Activated effector memory CD4-positive, alpha-beta T cell treated with anti-CD3 and anti-CD28 coated beads, Interleukin-2, amount 50 U/mL, for 16 hours (primary cell): Measurements from ENCODE around the gene SURF6.
A peak's percentile ranks its signal among the peaks of the same experiment; 100 is the strongest.
"Not testable (repeated sequence)": the region's sequence is repeated elsewhere in the genome, so short reads cannot be mapped to it uniquely, and the experiment has no call there.

Experiments used
- DNase-seq: peaks from one replicate; pipeline ENCODE4 v3.0.0-alpha.2; 2020

Gene SURF6

DNA sequence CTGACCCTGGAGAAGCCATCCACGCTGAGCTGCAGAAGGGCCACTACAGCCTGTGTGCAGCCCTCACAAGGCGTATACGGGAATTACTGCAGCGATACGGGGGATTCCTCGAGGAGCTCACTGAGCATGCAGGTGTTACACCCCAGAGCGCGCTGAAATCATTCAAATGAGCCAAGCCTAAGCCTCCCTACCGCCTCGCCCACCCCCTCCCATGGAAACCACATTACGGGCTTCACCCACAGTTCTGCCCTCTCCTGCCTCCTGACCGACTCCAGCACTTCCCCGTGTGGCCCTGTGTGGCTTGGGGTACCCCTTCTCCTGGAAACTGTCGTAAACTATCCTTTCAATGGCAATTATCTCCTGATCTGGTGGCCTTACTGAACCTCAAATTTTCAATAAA lies 13.3 kb downstream of the SURF6 start:
- DNase-seq: peak; percentile 34

DNA sequence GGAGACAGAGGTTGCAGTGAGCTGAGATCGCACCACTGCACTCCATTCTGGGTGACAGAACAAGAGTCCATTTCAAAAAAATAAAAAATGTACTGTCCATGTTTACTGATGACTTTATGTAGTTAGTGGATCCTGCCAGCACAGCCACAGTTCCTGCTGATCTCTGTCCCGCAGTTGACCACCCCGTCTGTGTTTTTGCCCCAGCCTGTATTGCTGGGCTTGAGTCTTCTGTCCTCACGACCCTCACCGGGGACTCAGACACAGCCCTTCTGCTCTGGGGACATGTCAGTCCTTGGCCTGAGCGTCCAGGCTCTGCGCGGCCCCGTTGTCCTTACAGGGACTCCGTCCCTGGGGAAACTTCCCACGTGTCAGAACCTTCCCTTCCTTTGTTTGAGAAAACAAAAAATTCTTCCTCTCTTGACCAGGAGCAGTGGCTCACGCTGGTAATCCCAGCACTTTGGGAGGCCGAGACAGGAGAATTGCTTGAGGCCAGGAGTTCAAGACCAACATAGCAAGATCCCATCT lies 14.5 kb downstream of the SURF6 start:
- DNase-seq: peak; percentile 56

DNA sequence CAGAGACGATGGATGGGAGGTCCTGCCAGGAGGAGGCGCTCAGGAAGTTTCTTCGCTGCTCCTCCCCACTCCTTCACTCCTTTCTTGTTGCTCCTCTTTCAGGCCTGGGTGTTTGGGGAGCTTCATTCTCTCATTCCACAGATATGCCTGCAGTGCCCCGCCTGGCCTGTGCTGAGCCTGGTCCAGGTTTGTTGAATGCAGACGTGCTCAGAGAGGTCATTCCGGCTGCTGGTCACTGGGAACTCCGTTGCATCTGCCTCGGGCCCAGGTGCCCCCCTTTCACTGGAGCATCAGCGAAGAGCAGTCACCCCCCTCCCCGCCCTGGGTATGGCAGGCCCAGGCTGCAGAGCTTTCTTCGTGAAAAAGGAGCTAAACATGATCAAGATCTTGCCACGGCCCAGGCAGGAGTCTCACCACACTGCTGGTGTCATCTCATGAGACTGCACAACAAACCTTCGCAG lies 15.5 kb downstream of the SURF6 start:
- DNase-seq: peak; percentile 59

DNA sequence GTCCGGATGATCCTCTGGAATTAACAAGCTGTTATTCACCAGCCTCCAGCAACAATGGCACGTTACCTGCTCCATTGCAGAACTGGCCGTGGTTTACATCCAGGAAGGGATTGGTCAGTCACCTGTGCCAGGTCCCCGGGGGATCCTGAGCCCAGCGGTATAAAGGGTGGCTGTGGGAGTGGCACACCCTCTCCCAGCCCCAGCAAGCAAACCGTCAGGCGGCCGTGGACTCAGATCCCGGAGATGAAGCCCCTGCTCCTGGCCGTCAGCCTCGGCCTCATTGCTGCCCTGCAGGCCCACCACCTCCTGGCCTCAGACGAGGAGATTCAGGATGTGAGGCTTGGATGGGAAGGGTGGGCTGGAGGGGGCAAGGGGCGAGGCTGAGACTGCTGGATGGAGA lies 18.4 kb downstream of the SURF6 start:
- DNase-seq: peak; percentile 58

DNA sequence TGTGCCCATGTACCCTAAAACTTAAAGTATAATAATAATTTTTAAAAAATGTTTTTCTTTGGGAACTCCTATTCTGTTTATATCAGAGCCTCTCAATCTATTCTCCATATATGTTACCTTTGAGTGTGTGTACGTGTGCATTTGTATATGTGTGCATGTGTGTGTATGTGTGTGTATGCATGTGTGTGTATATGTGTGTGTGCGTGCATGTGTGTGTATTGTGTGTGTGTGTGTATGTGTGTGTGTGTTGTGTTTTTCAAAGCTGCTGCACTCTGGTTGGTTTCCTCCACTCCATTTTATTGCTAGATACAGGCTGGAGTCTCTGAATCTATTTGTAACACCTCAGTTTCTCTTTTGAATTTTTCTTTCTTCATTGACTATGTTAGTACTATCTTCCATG lies 20.0 kb downstream of the SURF6 start:
- DNase-seq: no peak

GRCh38 chr9:133309608-133310007 lies 26.4 kb downstream of the SURF6 start:
- no peak for DNase-seq

DNA sequence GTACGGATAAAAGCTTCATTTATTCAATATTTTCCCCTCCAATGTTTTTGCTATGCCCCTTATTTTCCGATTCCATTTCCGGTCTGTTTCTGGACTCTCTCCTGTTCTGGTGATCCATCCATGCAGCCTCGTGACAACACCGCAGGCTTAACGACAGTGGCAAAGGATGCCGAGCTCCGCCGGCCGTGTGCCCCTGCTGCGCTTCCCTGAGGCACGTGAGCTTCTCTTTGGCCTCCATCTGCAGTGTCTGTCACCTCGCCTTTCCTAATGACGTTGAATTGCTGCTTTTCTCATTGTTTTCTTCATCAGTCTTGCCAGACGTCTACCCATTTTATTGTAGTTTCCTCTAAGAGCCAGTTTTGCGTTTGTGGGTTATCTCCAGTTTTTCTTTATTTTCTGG lies 28.7 kb downstream of the SURF6 start:
- DNase-seq: no peak

DNA sequence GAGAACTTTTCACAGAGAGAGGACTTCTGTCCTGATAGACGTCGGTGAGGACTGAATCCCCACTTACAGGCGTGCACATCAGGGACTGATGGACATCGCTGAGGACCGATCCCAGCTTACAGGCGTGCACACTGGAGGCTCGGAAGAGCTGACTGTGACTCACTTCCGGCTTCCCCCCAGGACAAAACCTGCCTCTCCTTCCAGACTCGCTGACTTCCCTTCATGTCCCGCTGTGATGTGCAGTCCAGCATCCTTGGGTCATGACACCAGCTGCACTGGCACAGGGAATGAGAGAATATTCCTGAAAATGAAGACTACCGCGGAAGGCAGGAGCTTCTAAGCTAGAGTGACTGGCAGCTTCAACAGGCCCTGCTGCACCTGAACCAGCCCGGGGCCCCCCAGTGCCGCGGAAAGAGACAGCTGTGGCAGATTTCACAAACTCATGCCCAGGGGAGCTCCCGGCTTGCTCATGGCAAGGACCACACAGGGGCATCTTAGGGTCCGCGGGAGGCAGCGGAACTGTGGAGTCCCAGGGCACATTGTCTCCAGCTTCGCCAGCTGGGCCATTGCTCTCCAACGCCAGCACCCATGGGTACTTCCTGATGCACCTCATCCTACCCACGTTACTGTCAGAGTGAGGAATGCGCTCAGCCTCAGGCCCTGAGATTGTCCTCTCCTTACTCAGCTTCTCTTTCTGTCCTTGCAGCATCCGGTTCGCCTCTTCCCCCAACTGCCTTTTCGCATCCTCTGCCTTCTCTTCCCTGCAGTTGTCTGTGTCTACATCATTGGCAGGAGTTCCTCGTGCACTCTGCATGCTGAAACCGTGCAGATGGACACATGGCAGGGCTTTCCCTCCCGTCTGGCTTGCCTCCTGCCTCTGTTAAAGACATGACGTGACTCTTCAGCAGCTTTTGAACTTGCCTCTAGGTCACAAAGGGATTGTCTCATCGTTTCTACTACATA lies 29.5 kb downstream of the SURF6 start:
- peak; percentile 37 for DNase-seq

DNA sequence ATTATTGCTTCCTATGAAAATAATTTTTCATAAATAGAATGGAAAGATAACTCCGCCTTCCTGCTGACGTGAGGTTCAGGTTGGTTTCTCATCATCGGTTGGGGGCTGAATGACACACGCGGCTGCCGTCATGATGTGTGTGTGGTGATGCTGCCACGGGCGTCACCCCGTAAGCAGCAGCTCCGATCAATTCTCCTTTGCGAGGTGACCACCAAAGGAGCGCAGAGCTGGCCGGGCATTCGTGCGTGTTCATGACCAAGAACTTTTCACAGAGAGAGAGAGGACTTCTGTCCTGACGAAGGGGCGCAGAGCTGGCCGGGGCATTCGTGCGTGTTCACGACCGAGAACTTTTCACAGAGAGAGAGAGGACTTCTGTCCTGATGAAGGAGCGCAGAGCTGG lies 30.3 kb downstream of the SURF6 start:
- no peak for DNase-seq

- peak; percentile 54 for DNase-seq
Observed at GRCh38 chr9:133304477-133305377, 31.3 kb downstream of the SURF6 start.

GRCh38 chr9:133304158-133304470 lies 31.9 kb downstream of the SURF6 start:
- peak; percentile 43 for DNase-seq

GRCh38 chr9:133303266-133304157 lies 32.5 kb downstream of the SURF6 start:
- DNase-seq: peak; percentile 44

DNA sequence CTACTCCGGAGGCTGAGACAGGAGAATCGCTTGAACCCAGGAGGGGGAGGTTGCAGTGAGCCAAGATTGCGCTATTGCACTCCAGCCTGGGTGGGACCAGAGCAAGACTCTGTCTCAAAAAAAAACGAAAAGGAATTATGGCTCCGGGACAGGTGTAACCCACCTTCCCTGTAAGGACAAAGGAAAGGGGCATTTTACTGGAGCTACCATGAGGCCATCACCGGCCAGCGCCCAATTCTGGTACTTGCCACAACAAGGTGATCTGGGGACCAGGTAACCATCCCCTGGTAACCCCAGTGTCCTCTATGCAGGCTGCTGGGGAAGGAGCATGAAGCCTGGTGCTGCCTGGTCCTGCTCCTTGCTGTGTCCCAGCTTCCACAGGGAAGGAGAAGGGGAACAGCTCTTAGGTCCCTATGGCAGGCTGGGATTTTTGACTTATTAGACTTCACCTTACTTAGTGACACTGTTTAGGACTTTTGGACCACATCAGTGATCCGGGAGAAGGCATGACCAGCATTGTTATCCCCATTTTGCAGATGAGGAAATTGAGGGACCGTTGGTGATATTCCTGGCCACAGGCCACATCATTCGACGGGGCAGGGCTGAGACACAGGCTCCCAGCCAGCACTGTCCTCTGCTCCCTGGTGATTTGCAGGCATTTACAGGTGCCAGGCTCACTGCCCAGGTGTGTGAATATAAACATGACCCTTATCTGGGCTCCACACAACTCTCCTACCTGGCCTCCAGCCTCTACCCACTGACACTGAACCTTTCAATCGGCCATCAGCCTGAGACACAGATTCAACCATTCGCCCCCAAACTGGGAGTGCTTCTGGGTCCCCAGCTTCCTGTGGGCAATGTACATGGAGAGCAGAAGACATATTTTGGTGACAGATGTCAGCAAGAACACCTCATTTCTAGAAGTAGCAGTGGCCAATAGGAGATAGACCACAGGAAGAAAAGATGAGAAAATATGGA lies 34.4 kb downstream of the SURF6 start:
- peak; percentile 56 for DNase-seq

DNA sequence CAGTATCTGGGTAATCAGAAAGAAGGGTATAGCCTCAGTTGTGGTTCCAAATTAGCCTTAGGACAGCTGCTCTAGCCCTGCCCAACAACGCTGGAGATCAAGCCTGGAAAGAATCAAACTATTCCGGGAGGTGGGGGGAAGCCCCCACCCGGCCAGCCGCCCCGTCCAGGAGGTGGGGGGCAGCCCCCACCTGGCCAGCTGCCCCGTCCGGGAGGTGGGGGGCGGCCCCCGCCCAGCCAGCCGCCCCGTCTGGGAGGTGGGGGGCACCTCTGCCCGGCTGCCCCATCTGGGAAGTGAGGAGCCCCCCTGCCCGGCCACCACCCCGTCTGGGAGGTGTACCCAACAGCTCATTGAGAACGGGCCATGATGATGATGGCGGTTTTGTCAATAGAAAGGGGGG lies 36.0 kb downstream of the SURF6 start:
- DNase-seq: not testable (repeated sequence)

DNA sequence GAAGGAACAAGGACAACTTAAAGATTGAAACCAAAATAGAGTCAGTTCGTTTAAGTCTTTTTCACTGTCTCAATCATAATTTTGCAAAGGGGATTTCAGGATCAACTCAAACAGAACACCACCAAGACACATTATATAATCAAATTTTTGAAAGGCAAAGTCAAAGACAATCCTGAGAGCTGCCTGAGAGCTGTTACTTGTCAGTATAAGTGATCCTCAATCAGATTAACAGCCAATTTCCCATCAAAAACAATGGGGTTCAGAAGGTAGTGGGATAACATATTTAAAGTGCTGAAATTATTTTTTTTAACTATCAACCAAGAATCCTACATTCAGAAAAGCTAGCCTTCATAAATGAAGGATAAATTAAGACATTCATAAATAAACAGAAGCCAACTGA lies 41.7 kb downstream of the SURF6 start:
- no peak for DNase-seq

DNA sequence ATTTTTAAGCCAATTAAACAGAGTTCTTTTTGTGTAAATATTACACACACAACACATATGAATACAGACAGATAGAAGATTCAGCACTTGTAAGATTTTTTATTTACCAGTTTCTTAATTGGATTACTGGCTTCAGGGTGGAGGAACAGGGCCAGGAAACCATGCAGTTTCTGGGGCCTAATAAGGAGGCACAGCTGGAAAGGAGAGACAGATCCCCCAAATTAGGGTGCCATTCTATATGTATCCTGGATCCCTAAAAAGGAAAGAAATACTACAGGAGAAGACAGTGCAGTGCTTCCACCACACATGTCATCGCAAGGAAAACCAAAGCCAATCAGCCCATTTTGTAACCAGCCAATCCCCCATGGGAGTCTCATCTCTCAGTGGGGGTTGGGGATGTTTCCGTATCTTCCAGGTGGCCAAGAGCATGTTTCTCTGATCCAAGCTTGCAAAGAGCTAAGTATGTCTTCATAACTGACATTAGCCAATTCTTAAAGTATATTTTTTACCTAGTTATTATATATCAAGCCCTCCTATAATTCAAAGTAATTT lies 45.2 kb downstream of the SURF6 start:
- DNase-seq: no peak

DNA sequence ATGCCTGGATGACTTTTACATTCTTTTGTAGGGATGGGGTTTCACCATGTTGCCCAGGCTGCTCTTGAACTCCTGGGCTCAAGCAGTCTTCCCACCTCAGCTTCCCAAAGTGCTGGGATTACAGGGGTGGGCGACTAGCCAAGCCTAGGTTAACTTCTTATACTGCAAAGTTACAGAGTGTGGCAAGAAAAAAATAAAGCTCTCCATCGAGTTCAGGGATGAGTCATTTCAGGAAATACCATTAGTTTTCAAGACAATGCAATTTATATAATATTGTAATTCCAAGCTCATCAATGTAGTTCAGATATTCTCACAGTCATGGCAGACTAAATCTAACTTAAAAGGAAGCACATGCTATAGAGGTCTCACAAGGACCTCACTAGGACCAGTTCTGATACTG lies 49.5 kb downstream of the SURF6 start:
- no peak for DNase-seq

DNA sequence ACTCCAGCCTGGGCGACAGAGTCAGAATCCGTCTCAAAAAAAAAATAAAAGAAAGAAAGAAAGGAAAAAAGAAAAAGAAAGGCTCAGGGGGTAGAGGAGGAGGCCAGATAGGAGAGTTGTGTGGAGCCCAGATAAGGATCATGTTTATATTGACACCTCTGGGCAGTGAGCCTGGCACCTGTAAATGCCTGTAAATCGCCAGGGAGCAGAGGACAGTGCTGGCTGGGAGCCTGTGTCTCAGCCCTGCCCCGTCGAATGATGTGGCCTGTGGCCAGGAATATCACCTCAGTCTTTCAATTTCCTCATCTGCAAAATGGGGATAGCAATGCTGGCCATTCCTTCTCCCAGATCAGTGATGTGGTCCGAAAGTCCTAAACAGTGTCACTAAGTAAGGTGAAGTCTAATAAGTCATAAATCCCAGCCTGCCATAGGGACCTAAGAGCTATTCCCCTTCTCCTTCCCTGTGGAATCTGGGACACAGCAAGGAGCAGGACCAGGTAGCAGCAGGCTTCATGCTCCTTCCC lies 50.7 kb downstream of the SURF6 start:
- DNase-seq: no peak

GRCh38 chr9:133284362-133284761 lies 51.6 kb downstream of the SURF6 start:
- no peak for DNase-seq

GRCh38 chr9:133283255-133284032 lies 52.5 kb downstream of the SURF6 start:
- DNase-seq: not testable (repeated sequence)
